ENCODE results near the gene MTHFR. TPM values are rescaled to one million over a fixed set of nuclear protein-coding genes. Genes with fewer than 3 reads are reported as not detected.

MTHFR gene
- total RNA-seq, 3 donors from 2014 or later: 13.1 to 17.0 (median 14.9) TPM

- Mint-ChIP-seq H3K36me3 (ENCODE audit: insufficient read depth) (peaks cover 38% of the 10 kb centered on the region), H3K4me1 (ENCODE audit: low read depth) (no peaks in the 10 kb centered on the region), H3K27me3 (ENCODE audit: low read depth) (no peaks in the 10 kb centered on the region), H3K4me3 (no peak overlapping the region), H3K9me3 (no peaks in the 10 kb centered on the region)
- no peak for DNase-seq
- ATAC-seq: no peak
These were observed 9.5 kb downstream of the MTHFR start for GRCh38 chr1:11796036-11796828.

- H3K4me3 Mint-ChIP-seq: no peak overlapping the region
- peaks cover 35% of the 10 kb centered on the region for H3K36me3 Mint-ChIP-seq (ENCODE audit: insufficient read depth)
- DNase-seq (no peak), ATAC-seq (no peak)
- H3K4me1 Mint-ChIP-seq (ENCODE audit: low read depth): no peaks in the 10 kb centered on the region
- no peaks in the 10 kb centered on the region for H3K9me3 Mint-ChIP-seq
- no peaks in the 10 kb centered on the region for H3K27me3 Mint-ChIP-seq (ENCODE audit: low read depth)
These were observed 10.4 kb downstream of the MTHFR start for GRCh38 chr1:11795238-11795890.

DNA sequence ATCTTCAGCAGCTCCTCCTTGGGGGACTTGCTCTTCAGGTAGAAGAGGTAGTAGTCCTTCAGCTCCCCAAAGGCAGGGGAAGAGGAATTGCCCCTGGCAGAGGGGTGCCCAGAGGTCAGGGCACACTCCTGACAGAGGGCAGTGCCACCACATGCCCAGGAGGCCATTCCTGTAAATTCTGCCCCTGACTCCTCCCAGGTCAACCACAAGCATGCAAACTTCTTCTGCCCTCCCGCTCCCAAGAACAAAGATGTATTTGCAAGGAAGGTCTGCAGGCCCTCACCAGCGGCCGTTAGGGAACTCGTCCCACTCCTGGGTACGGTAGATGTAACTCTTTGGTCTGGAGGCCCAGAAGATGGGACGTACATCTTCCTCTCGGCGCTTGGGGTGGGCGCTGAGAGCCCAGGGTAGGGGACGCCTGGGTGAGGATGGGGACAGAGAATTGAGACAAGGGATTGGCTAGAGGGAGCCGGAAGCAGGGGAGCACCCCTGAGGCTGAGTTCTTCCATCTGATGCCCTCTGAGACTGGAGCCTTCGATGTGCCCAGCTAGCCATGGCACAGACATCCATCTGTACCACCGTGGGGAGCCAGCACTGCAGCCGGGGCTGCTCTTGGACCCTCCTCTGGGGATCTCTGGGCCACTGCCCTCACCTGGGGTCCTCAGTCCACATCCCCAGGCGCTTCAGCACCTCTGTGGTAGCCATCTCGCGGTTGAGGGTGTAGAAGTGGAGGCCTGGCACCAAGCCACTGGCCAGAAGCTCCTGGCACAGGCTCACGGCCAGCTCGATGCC lies 11.1 kb downstream of the MTHFR start:
- H3K27me3 Mint-ChIP-seq (ENCODE audit: low read depth): no peaks in the 10 kb centered on the region
- ATAC-seq (no peak), DNase-seq (no peak)
- H3K4me3 Mint-ChIP-seq: no peak overlapping the region
- no peaks in the 10 kb centered on the region for H3K4me1 Mint-ChIP-seq (ENCODE audit: low read depth)
- no peaks in the 10 kb centered on the region for H3K9me3 Mint-ChIP-seq
- H3K36me3 Mint-ChIP-seq (ENCODE audit: insufficient read depth): peaks cover 31% of the 10 kb centered on the region

GRCh38 chr1:11793819-11794218 lies 11.9 kb downstream of the MTHFR start:
- H3K9me3 Mint-ChIP-seq: no peaks in the 10 kb centered on the region
- DNase-seq: no peak
- H3K4me3 Mint-ChIP-seq: no peak overlapping the region
- ATAC-seq: no peak
- H3K27me3 Mint-ChIP-seq (ENCODE audit: low read depth): no peaks in the 10 kb centered on the region
- peaks cover 29% of the 10 kb centered on the region for H3K36me3 Mint-ChIP-seq (ENCODE audit: insufficient read depth)
- H3K4me1 Mint-ChIP-seq (ENCODE audit: low read depth): no peaks in the 10 kb centered on the region

GRCh38 chr1:11792106-11792505 lies 13.7 kb downstream of the MTHFR start:
- Mint-ChIP-seq H3K36me3 (ENCODE audit: insufficient read depth) (peaks cover 26% of the 10 kb centered on the region), H3K9me3 (no peaks in the 10 kb centered on the region), H3K27me3 (ENCODE audit: low read depth) (no peaks in the 10 kb centered on the region), H3K4me3 (no peak overlapping the region), H3K4me1 (ENCODE audit: low read depth) (no peaks in the 10 kb centered on the region)
- DNase-seq: no peak
- no peak for ATAC-seq

DNA sequence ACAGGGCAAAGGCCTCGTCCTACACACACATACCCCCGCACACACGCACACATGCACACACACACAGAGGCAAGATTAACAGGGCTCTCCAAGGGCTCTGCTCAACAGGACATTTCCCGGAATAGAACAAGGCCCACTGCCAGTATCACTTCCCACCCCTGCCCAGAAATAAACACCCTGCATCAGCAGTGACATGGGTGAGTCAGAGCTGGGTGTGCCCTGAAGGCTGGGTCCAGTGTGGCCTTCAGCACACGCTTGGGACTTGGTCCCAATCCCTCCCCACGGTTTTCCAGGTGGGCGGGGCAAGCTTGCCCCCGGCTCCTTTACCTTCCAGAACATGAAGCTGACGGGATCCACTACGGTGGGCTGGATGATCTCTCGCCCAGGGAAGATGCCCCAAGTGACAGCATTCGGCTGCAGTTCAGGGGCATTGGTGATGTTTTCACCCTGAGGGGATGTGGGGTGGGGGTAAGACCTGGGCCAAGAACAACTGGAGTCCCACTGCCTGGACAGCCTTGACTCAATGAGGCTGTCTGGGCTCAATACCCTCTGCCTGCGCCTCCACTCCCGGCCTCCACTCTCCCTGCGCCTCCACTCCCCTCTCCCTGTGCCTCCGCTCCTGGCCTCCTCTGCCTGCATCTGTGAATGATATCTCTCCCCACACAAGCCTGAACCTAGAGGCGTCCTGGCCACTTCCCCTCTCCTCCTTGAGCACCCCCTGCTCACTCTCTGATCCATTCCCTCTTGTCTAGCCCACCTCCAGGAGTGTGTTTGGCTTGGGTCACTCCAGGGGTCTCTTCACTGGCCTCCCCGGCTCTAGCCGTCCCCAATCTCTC lies 14.7 kb downstream of the MTHFR start:
- no peak for ATAC-seq
- DNase-seq: no peak
- Mint-ChIP-seq H3K27me3 (ENCODE audit: low read depth) (no peaks in the 10 kb centered on the region), H3K4me3 (no peak overlapping the region), H3K36me3 (ENCODE audit: insufficient read depth) (peaks cover 23% of the 10 kb centered on the region), H3K4me1 (ENCODE audit: low read depth) (no peaks in the 10 kb centered on the region), H3K9me3 (no peaks in the 10 kb centered on the region)

GRCh38 chr1:11790101-11790879 lies 15.5 kb downstream of the MTHFR start:
- DNase-seq (no peak), ATAC-seq (no peak)
- H3K4me1 Mint-ChIP-seq (ENCODE audit: low read depth): peaks cover 2% of the 10 kb centered on the region
- no peaks in the 10 kb centered on the region for H3K9me3 Mint-ChIP-seq
- peaks cover 19% of the 10 kb centered on the region for H3K36me3 Mint-ChIP-seq (ENCODE audit: insufficient read depth)
- no peaks in the 10 kb centered on the region for H3K27me3 Mint-ChIP-seq (ENCODE audit: low read depth)
- no peak overlapping the region for H3K4me3 Mint-ChIP-seq

GRCh38 chr1:11789126-11790067 lies 16.4 kb downstream of the MTHFR start:
- Mint-ChIP-seq H3K9me3 (no peaks in the 10 kb centered on the region), H3K4me3 (no peak overlapping the region), H3K27me3 (ENCODE audit: low read depth) (no peaks in the 10 kb centered on the region), H3K36me3 (ENCODE audit: insufficient read depth) (peaks cover 11% of the 10 kb centered on the region), H3K4me1 (ENCODE audit: low read depth) (peaks cover 8% of the 10 kb centered on the region)
- no peak for ATAC-seq
- no peak for DNase-seq

GRCh38 chr1:11788549-11789053 lies 17.2 kb downstream of the MTHFR start:
- H3K4me3 Mint-ChIP-seq: no peak overlapping the region
- peaks cover 9% of the 10 kb centered on the region for H3K36me3 Mint-ChIP-seq (ENCODE audit: insufficient read depth)
- peaks cover 8% of the 10 kb centered on the region for H3K4me1 Mint-ChIP-seq (ENCODE audit: low read depth)
- ATAC-seq (no peak), DNase-seq (no peak)
- no peaks in the 10 kb centered on the region for H3K9me3 Mint-ChIP-seq
- H3K27me3 Mint-ChIP-seq (ENCODE audit: low read depth): no peaks in the 10 kb centered on the region

- Mint-ChIP-seq H3K36me3 (ENCODE audit: insufficient read depth) (peaks cover 9% of the 10 kb centered on the region), H3K27me3 (ENCODE audit: low read depth) (no peaks in the 10 kb centered on the region), H3K9me3 (no peaks in the 10 kb centered on the region), H3K4me3 (no peak overlapping the region), H3K4me1 (ENCODE audit: low read depth) (peaks cover 8% of the 10 kb centered on the region)
- DNase-seq (no peak), ATAC-seq (no peak)
These were observed 17.8 kb downstream of the MTHFR start for GRCh38 chr1:11787804-11788436.

- no peak for ATAC-seq
- Mint-ChIP-seq H3K9me3 (no peaks in the 10 kb centered on the region), H3K4me3 (no peak overlapping the region), H3K36me3 (ENCODE audit: insufficient read depth) (peaks cover 9% of the 10 kb centered on the region), H3K4me1 (ENCODE audit: low read depth) (peaks cover 8% of the 10 kb centered on the region), H3K27me3 (ENCODE audit: low read depth) (no peaks in the 10 kb centered on the region)
- no peak for DNase-seq
These were observed 18.4 kb downstream of the MTHFR start for GRCh38 chr1:11787251-11787803.

DNA sequence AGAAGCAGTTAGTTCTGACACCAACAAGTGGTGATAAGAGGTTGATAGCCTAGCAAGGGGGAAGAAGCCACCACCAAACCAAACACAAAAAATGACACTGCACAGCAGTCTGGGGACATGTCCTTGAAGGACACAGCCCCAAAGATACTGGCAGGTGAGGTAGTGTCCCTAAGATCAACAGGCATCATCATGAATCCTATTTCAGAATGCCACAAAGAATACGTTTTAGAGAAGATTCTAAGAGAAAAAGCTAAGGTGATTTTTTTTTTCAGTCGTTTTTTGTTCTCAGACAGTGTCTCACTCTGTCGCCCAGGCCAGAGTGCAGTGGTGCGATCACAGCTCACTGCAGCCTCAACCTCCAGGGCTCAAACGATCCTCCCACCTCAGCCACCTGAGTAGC lies 19.6 kb downstream of the MTHFR start:
- peaks cover 8% of the 10 kb centered on the region for H3K4me1 Mint-ChIP-seq (ENCODE audit: low read depth)
- H3K9me3 Mint-ChIP-seq: no peaks in the 10 kb centered on the region
- peaks cover 5% of the 10 kb centered on the region for H3K36me3 Mint-ChIP-seq (ENCODE audit: insufficient read depth)
- DNase-seq: no peak
- ATAC-seq: no peak
- H3K27me3 Mint-ChIP-seq (ENCODE audit: low read depth): no peaks in the 10 kb centered on the region
- no peak overlapping the region for H3K4me3 Mint-ChIP-seq

All from activated T-cell treated with anti-CD3 and anti-CD28 coated beads, Interleukin-2, amount 50 U/mL, for 4 hours (primary cell).